Activated CD4-positive, alpha-beta T cell treated with anti-CD3 and anti-CD28 coated beads for 24 hours (primary cell): Measurements from ENCODE around the gene PLCB3.

ENCODE experiments used
- DNase-seq, 2 donors: peaks; one replicate each; pipeline ENCODE4 v3.0.0-alpha.2; 2020; ENCODE audit warnings: low read depth in 2 of 2

Gene PLCB3

DNA sequence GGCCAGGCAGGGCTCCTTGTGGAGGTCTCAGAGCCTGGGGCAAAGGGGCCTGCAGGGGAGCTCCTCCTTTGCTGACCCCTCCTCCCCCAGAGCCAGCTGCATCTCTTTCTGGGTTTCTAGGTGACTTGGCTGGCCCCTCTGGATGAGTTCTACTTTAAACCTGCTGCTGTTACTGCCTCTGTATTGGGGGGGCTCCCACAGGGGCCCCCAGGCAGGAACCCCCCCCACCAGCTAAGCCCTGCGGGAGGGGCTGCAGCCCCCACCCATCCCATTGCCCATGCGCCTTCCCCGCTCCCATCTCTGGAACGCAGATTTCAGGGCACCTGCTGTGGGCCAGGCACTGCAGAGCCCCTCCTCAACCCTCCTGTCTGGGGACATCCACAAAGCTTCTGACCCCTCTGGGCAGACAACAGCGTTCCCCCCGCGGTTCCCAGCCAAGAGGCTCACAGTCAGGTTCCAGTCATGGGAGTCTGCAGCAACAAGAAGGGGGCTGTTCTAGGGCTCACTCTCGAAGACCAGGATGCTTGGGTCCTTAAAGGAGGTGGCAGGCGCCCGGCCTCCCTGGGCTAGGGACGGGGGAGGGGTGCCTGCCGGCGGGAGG is 815 bp upstream of the PLCB3 start:
- no peak for DNase-seq

DNA sequence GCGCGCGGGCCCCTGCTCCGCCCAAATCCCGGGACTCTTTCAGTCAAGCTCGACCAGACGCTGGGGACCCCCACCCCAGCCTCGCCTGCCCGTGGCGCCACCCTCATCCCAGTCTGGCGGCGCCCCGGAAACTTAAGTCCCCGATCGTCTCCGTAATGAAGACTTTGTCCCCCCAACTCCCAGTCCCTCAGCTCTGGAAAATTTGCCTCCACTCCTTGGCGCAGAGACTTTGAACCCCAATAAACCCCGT is 348 bp downstream of the PLCB3 start:
- DNase-seq = no peak

DNA sequence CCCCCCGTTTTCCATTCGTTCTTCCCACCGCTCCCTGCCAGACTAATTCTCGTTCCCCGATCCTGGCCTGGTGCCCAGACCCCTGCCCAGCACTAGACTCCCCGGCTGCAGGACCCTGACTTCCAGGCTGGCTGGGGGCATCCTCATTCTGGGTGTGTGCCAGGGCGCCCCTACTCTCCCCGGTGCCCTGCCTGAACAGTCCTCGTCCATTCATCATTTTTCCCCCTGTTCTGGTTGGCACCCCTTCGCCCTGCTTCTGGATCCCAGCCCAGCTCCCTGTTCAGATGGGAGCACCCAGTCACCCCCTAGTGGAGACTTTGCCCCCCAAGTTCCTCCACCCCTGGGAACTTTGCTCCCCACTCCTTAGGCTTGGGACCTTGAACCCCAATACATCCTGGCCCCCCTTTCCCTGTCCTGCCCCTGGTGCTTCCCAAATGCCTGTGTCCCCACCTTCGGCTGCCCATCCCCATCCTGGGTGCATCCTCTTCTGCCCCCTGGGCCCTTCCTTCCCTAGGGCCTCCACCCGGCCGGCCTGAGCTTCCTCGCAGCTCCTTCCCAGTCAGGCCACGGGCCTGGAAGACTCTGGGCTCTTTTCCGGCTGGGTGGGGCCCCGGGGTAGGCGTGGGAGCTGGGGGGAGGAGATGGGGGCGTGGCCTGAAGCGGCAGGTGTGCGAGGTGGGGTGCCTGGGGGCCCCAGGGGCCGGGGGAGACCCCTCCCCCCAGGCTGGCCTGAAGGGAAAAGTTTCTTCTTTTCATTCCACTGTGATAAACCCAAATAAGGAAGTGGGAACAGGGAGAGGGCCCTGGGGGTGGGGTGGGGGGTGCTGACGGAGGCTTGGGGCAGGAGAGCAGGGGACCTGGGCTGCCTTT is 908 bp downstream of the PLCB3 start:
- no peak for DNase-seq

DNA sequence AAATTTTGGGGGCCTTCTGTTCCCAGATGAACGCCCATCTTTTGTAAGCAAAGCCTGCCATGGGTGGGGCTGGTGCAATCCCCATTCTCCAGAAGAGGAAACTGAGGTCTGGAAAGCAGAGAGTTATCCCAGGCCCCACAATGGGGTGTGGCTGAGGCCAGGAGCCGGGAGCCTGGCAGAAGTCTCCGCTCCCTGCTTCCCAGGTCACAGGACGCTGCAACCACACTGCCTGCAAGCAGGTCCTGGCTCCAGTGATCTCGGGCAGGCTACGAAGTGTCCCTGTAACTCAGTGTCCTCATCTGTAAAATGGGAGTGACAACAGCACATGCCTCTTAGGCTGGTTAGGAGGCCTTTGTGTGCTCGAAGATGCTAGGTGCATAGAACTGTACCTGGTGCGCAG is 1.7 kb downstream of the PLCB3 start:
- no peak for DNase-seq

DNA sequence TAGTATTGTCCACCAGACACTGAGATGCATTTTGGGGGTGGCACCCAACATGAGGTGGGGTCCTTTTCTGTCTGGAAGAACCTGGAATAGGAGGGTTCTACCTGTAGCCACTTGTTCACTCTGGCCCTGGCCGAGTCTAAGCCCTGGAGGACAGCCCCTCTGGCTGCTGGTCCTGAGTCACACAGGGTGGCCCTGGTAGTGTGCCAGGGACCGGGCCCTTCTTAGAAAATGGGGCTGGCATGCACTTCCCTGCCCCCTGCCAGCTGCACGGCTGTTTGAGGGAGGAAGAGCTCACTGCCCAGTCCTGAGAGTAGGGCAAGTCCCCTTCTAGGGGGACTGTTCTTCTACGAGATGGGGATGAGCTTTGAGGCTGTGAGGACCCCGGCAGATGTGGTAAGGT is 2.2 kb downstream of the PLCB3 start:
- DNase-seq = no peak

DNA sequence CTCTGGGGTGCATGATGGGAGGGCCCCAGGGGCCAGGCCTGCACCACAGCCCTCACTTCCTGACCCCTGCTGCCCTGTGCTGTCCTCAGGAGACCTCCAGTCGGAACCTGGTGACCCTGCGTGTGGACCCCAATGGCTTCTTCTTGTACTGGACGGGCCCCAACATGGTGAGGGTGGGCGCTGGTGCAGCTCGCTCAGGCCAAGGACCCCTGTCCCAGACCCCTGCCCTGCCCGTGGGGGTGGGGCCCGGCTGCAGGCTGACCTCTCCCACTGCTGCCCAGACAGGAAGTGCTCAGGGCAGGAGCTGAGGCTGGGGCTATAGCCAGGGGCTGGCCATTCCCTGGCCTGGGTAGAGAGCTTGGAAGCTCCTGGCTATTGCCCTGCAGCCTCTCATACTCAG is 3.0 kb downstream of the PLCB3 start:
- DNase-seq = no peak

DNA sequence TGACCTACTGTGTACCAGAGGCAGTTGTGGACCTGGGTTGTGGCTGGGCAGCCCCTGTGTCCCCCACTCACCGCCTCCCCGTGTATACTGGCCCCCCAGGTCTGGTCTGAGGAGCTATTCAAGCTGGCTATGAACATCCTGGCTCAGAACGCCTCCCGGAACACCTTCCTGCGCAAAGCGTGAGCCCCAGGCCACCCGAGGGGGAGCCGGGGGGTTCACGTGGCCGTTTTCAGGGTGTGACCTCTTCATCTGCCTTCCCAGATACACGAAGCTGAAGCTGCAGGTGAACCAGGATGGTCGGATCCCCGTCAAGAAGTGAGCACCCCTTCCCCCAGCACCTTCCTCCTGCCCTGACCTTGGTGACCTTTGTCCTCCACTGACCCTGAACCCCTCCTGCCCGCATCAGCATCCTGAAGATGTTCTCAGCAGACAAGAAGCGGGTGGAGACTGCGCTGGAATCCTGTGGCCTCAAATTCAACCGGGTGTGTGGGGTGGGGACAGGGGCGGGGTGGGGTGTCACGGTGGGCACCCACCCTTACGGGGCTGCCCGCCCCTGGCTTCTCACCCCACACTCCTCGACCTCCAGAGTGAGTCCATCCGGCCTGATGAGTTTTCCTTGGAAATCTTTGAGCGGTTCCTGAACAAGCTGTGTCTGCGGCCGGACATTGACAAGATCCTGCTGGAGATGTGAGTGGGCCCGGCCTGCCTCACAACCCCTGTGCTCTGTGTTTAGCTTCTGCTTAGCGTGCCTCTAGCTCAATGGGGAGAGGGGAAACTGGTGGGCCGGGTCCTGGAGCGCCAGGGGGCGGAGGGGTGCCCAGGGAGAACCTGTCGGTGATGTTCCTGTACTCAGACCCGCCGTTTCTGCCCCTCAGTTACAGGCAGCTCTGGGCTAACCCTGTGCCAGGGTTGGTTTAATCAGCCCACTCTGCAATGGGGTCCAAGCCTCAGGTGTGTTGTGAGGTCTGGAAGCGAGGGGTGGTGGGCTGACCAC is 4.1 kb downstream of the PLCB3 start:
- no peak for DNase-seq

DNA sequence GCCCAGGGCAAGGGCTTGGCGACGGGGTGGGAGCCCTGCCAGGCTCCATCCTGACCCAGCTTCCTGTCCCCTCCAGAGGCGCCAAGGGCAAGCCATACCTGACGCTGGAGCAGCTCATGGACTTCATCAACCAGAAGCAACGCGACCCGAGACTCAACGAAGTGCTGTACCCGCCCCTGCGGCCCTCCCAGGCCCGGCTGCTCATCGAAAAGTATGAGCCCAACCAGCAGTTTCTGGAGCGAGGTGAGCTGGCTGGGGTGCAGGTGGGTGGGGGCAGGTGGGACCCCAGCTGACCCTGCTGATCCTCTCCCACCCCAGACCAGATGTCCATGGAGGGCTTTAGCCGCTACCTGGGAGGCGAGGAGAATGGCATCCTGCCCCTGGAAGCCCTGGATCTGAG is 5.0 kb downstream of the PLCB3 start:
- no peak for DNase-seq

DNA sequence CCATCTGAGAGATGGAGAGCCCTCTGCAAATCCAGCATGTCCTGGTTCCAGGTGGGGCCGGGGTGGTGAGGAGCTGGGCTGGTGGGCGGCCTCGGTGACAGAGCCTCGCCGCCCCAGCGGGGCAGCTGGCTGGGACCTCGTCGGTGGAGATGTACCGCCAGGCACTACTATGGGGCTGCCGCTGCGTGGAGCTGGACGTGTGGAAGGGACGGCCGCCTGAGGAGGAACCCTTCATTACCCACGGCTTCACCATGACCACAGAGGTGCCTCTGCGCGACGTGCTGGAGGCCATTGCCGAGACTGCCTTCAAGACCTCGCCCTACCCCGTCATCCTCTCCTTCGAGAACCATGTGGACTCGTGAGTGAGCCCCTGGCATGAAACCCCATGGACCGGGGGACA is 7.0 kb downstream of the PLCB3 start:
- no peak for DNase-seq

DNA sequence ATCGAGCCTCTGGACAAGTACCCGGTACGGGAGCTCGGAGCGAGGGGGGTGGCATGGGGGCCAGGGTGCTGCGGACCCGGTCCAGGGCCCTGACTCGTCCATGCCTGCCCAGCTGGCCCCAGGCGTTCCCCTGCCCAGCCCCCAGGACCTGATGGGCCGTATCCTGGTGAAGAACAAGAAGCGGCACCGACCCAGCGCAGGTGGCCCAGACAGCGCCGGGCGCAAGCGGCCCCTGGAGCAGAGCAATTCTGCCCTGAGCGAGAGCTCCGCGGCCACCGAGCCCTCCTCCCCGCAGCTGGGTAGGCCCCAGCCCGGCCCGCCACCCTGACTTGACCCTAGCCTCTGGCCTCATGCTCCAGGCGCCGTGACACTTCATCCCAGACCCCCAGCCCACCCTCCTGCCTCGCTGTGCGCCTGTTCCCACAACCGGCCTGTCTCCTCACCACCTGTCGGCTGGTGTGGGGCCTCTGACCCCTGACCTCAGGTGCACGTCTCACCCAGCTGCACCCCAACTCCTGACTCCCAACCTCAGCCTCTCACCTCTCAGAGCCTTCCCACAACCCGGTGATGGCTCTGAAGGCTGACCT is 7.7 kb downstream of the PLCB3 start:
- DNase-seq = no peak

DNA sequence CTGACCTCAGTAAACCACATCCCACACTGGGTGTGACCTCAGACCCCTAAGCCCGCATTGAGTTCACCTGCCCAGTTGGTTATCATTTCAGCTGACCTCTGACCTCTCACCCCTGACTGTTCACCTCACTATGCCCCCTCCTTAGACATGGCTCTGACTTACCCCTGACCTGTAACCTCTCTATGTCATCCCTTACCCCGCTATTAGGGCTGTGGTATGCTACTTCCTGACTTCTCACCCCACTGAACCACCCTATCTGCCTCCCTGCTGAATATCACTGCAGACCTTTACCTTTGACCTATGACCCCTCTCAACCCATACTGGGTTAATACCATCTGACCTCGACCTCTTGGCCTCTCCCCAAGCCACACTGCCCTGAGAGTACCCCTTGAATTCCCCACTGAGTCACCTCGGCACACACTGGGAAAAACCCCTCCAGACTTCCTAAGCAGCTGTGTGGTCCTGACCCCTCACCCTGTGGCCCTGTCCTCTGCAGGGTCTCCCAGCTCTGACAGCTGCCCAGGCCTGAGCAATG is 8.3 kb downstream of the PLCB3 start:
- no peak for DNase-seq

DNA sequence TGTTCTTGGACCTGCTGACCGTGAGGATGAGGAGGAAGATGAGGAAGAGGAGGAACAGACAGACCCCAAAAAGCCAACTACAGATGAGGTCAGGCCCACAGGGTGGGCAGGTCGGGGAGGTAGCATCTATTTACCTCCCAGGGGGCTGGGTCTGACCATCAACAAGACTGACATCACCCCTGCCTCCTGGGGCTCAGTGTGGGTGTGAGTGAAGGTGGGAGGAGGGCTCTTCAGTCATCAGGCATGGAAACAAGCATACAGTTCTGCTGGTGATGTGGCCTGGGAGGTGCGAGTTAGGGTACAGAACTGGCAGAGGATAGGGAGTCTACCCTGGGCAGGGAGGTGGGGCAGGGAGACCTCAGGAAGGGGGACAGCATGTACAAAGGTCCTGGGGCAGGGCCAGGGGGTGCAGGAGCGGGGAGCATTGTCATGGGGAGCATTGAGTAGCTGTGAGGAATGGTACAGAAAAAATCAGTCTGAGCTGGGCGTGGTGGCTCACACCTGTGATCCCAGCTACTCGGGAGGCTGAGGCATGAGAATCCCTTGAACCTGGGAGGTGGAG is 8.9 kb downstream of the PLCB3 start:
- DNase-seq = no peak

DNA sequence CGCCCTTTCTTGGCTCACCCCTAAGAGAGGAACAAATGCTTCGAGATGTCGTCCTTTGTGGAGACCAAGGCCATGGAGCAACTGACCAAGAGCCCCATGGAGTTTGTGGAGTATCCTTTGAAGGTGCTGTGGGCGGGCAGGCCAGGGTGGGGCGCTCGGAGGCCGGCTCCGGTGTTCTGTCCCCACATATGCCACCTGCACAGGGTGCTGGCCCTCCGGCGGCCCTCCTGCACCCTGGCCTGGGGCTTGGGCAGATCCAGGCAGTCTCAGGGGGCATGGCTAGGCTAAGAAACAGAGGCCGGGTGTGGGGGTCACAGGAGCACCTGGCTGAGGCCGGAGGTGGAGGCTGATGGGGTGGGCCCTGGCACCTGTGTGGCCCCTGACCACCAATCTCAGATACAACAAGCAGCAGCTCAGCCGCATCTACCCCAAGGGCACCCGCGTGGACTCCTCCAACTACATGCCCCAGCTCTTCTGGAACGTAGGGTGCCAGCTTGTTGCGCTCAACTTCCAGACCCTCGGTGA is 10.3 kb downstream of the PLCB3 start:
- DNase-seq = no peak

DNA sequence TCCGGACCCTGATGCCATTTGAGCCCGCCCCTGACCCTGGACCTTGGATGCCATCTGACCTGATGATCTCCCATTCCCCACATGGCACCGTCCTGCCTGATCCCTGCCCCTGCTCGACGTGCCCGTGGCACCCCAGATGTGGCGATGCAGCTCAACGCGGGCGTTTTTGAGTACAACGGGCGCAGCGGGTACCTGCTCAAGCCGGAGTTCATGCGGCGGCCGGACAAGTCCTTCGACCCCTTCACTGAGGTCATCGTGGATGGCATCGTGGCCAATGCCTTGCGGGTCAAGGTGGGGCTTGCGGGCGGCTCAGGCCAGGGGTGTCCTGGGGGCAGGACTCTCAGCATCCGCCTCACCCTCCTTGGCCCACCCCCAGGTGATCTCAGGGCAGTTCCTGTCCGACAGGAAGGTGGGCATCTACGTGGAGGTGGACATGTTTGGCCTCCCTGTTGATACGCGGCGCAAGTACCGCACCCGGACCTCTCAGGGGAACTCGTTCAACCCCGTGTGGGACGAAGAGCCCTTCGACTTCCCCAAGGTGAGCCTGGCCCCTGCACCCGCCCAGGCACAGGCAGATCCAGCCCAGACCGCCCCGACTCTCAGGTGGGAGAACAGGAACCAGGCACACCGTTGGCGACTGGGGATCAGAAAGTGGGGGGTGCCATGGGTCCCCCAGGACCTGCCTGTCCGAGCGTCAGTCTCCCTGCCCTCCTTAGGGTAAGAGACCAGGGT is 11.1 kb downstream of the PLCB3 start:
- no peak for DNase-seq

DNA sequence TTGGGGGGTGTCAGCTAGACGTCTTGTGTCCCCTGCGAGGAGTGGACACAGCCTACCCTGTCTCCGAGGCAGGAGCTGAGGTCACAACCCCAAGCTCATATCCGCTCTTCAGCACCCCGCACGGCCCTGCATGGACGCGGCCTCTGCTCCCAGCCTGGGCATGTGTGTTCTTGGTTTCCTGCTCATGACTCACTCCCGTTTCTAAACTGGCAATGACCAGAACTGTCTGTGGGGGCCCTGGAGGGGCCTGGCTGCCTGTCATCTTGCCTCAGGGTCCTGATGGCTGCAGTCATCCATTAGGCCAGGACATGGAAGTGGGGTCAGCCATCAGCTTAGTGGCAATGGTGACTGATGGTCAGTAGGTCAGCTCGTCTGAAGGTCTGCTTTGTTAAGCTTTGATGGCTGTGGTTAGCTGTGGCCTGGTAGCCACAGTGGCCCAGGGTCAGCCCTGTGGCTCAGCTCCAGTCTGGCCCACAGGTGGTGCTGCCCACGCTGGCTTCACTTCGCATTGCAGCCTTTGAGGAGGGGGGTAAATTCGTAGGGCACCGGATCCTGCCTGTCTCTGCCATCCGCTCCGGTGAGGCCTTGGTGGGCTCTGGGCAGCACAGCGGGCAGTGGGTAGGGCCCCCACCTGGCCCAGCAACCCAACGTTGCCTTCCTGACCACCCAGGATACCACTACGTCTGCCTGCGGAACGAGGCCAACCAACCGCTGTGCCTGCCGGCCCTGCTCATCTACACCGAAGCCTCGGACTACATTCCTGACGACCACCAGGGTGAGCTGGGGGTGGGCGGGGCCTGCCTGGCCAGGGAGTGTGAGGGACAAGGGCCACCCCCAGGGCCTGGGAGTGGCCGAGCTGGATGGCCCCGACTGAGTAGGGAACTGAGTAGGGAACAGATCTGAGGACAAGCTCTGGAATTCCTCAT is 12.0 kb downstream of the PLCB3 start:
- DNase-seq = no peak

DNA sequence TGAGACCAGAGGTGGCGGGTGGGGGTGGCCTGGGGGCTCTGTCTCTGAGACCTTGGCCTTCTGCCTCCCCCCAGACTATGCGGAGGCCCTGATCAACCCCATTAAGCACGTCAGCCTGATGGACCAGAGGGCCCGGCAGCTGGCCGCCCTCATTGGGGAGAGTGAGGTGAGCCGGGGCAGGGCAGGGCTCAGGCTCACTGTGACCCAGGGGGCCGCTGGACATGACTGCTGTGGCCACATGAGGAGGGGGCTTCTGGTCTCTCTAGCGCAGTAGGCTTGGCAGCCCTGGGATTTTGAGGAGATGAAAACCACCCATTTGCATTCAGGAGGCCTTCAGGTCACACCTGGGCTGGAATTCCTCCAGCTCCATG is 12.6 kb downstream of the PLCB3 start:
- no peak for DNase-seq

DNA sequence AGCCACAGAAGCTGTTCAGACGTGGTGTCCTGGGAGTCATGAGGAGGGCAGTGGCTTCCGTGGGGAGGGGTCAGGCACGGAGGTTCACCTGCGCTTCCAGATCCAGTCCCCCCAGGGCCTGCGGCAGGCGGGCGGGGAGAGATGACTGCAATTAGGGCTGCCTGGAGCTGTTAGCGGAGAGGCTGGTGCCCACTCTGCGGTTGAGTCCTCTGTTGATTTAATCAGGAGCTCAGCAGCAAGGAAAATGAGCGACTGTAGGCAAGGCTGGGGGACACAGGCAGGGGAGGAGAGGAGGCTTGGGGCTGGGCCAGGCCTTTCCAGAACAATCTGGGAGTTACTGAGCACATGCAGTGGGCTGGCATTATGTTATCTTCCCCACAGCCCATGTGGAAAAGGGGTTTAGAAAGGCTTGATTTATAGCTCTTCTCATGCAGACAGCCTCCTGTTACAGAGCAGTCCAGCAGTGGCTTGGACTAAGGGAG is 13.1 kb downstream of the PLCB3 start:
- no peak for DNase-seq

DNA sequence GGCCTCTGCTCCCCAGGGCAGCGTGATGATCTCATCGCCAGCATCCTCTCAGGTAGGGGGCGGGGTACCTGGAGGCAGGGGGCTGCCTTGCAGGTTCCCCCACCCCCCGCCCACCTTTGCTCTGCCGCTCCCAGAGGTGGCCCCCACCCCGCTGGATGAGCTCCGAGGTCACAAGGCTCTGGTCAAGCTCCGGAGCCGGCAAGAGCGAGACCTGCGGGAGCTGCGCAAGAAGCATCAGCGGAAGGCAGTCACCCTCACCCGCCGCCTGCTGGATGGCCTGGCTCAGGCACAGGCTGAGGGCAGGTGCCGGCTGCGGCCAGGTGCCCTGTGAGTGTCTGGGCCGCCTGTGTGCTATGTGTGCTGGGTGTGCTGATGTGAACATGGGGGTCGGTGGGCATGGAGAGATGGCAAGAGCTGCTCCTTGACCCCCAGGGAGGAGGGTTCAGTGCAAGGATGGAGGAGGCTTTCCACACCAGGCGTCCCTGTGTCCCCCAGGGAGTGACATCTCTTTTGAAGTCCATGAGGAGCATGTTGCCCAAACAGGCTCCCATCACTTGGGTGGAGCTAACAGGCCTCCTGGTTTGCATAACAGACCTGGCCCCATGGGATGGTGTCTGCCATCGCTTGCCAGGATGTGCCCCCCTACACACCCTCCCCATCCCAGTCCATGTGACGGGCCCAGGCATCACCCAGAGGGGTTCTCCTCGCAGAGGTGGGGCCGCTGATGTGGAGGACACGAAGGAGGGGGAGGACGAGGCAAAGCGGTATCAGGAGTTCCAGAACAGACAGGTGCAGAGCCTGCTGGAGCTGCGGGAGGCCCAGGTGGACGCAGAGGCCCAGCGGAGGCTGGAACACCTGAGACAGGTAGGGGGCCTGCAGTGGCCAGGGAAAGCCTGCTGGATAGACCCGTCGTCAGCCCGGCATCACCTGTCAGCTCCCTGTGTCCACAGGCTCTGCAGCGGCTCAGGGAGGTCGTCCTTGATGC is 14.1 kb downstream of the PLCB3 start:
- DNase-seq = no peak
